HL-60 (cell line): ENCODE data around the gene FNIP2.
"Not testable (repeated sequence)": the region's sequence is repeated elsewhere in the genome, so short reads cannot be mapped to it uniquely, and the experiment has no call there.

ENCODE experiments used
- DNase-seq, 2 experiments: peaks; one replicate each; pipeline ENCODE4 v3.0.0-alpha.2; 2010 to 2020; ENCODE audit warnings: low read depth in 1 of 2, low spot score in 1 of 2
- H3K27ac ChIP-seq: fragments of 250-450 bp; sonication (Bioruptor Pico); replicated peaks from 2 replicates; pipeline ENCODE4 v1.5.1; 2020; ENCODE audit warnings: mild to moderate bottlenecking, moderate library complexity
- H3K27me3 ChIP-seq: fragments of 250-450 bp; sonication (Bioruptor Pico); 2 replicates; pipeline ENCODE4 v1.5.1; 2021; ENCODE audit warnings: mild to moderate bottlenecking, moderate library complexity; ENCODE audit not compliant: insufficient read depth, poor library complexity, severe bottlenecking
- H3K4me3 ChIP-seq: replicated peaks from 2 replicates; pipeline ENCODE4 v1.5.1; 2011; ENCODE audit warnings: mild to moderate bottlenecking, control low read depth, low read length; ENCODE audit not compliant: insufficient read depth
- CTCF ChIP-seq: IDR thresholded peaks from one replicate; pipeline ENCODE4 v1.5.1; 2011; ENCODE audit warnings: low read length, control low read depth, inconsistent platforms; ENCODE audit not compliant: insufficient read depth
- GABPA ChIP-seq: IDR thresholded peaks from 2 replicates; pipeline ENCODE4 v1.6.1; 2012; ENCODE audit warnings: low read depth
- POLR2AphosphoS5 ChIP-seq: IDR thresholded peaks from 2 replicates; pipeline ENCODE4 v1.6.1; 2012; ENCODE audit warnings: low read depth
- REST ChIP-seq: IDR thresholded peaks from 2 replicates; pipeline ENCODE4 v1.6.1; 2012; ENCODE audit warnings: low read depth; ENCODE audit not compliant: insufficient replicate concordance
- SPI1 ChIP-seq: IDR thresholded peaks from 2 replicates; pipeline ENCODE4 v1.6.1; 2012; ENCODE audit warnings: low read depth, mild to moderate bottlenecking, borderline replicate concordance

The FNIP2 gene

DNA sequence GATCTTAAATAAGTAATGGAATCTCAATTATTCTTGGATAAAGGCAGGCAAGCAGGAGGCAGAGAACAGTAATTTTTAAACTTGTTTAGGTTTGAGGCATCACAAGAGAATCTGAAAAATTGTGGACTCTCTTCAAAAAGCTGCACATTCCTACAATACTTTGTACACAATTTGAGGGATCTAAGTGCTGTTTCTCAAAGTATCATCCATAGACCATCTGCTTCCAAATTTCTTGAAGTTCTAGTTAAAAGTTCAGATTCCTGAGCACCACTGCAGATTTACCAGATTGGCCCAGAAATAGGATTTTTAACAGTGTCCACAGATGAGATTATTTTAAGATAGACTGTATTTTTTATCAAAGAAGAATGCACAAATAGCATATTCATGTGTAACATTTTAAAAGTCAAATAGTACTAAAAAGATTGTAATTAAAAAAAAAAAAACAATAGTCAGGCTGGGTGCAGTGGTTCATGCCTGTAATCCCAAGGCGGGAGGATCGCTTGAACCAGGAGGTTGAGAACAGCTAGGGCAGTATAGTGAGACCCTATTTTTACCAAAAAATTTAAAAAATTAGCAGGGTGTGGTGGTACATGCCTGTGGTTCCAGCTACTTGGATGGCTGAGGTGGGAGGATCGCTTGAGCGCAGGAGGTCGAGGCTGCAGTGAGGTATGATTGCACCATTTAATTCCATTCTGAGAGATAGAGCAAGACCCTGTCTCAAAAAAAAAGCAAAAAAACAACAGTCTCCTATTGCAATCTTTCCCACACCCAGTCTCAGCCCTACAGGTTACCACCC is 14.2 kb upstream of the FNIP2 start:
- TF ChIP-seq CTCF (no peak), GABPA (no peak), SPI1 (no peak), REST (no peak), POLR2AphosphoS5 (no peak)
- H3K27ac ChIP-seq = no peak overlapping the region
- no peaks in the 10 kb centered on the region for H3K27me3 ChIP-seq
- no peak for DNase-seq
- H3K4me3 ChIP-seq = no peak overlapping the region

- not testable (repeated sequence) for H3K27ac ChIP-seq, H3K4me3 ChIP-seq
Observed at GRCh38 chr4:158755819-158756218, 13.0 kb upstream of the FNIP2 start.

GRCh38 chr4:158756588-158756987 is 12.2 kb upstream of the FNIP2 start:
- no peak overlapping the region for H3K4me3 ChIP-seq
- TF ChIP-seq POLR2AphosphoS5 (no peak), REST (no peak), GABPA (no peak), CTCF (no peak), SPI1 (no peak)
- no peaks in the 10 kb centered on the region for H3K27me3 ChIP-seq
- no peak for DNase-seq
- no peak overlapping the region for H3K27ac ChIP-seq

More at GRCh38 chr4:158755819-158756218, 13.0 kb upstream of the FNIP2 start:
- H3K27me3 ChIP-seq, DNase-seq: not testable (repeated sequence)

DNA sequence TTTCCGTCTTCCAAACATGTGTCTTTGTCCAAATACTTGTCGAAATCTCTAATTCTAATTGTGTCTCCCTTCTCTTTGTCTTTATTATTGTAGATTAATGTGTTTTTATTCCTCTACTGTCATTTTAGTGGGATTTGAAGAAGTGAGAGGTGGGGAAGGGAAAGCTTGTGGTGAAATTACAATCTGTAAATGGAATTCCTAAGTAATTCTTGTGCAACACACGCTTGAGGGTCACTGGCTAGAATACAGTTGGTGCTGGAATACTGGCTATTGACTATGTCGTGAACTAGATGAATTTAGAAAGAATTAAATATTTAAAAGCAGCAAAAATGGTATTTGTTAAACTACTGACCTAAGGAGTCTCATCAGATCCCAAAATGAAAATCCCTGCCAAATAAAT is 10.7 kb upstream of the FNIP2 start:
- DNase-seq = no peak
- H3K4me3 ChIP-seq = no peak overlapping the region
- no peak for TF ChIP-seq CTCF
- TF ChIP-seq REST = no peak
- no peak for TF ChIP-seq GABPA
- no peak for TF ChIP-seq POLR2AphosphoS5
- no peak for TF ChIP-seq SPI1
- H3K27ac ChIP-seq = no peak overlapping the region
- H3K27me3 ChIP-seq = no peaks in the 10 kb centered on the region
